Nephron (organoid): Measurements from ENCODE around the gene GNB5.
"Not testable (repeated sequence)": the region's sequence is repeated elsewhere in the genome, so short reads cannot be mapped to it uniquely, and the experiment has no call there.

ENCODE experiments used
- H3K27ac Mint-ChIP-seq, 3 experiments: 2 replicates each; pipeline ENCODE4 v1.8.0; 2020; ENCODE audit warnings: mixed read lengths in 3 of 3, mild to moderate bottlenecking in 2 of 3, moderate library complexity in 1 of 3
- H3K27me3 Mint-ChIP-seq: 2 replicates; pipeline ENCODE4 v1.8.0; 2021; ENCODE audit warnings: low read depth, mild to moderate bottlenecking, moderate library complexity, mixed read lengths
- H3K36me3 Mint-ChIP-seq: 2 replicates; pipeline ENCODE4 v1.8.0; 2020; ENCODE audit warnings: low read depth, mixed read lengths
- H3K4me1 Mint-ChIP-seq: 2 replicates; pipeline ENCODE4 v1.8.0; 2020; ENCODE audit warnings: mixed read lengths
- H3K4me3 Mint-ChIP-seq, 3 experiments: 2 replicates each; pipeline ENCODE4 v1.8.0; 2020; ENCODE audit warnings: mild to moderate bottlenecking in 3 of 3, mixed read lengths in 3 of 3, moderate library complexity in 2 of 3
- H3K9me3 Mint-ChIP-seq: 2 replicates; pipeline ENCODE4 v1.8.0; 2020; ENCODE audit warnings: mixed read lengths
- TF ChIP-seq, protein P1 (sequence below), 3 experiments: fragments of 200-600 bp; sonication (generic); IDR thresholded peaks; one replicate each; pipeline ENCODE4 v1.5.0; 2021; ENCODE audit warnings: antibody characterized with exemption in 3 of 3; ENCODE audit not compliant: unreplicated experiment in 3 of 3

Gene GNB5

GRCh38 chr15:52172869-52173268 is 18.3 kb downstream of the GNB5 start:
- peaks cover 4% of the 10 kb centered on the region for H3K27me3 Mint-ChIP-seq
- peaks cover 8% of the 10 kb centered on the region for H3K9me3 Mint-ChIP-seq
- no peaks in the 10 kb centered on the region for H3K36me3 Mint-ChIP-seq
- TF ChIP-seq, protein P1, sequence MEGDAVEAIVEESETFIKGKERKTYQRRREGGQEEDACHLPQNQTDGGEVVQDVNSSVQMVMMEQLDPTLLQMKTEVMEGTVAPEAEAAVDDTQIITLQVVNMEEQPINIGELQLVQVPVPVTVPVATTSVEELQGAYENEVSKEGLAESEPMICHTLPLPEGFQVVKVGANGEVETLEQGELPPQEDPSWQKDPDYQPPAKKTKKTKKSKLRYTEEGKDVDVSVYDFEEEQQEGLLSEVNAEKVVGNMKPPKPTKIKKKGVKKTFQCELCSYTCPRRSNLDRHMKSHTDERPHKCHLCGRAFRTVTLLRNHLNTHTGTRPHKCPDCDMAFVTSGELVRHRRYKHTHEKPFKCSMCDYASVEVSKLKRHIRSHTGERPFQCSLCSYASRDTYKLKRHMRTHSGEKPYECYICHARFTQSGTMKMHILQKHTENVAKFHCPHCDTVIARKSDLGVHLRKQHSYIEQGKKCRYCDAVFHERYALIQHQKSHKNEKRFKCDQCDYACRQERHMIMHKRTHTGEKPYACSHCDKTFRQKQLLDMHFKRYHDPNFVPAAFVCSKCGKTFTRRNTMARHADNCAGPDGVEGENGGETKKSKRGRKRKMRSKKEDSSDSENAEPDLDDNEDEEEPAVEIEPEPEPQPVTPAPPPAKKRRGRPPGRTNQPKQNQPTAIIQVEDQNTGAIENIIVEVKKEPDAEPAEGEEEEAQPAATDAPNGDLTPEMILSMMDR (IDR thresholded peaks at IDR 0.05; ENCODE audit: unreplicated experiment in 3 of 3), result no peak
- H3K27ac Mint-ChIP-seq, result no peak overlapping the region
- H3K4me1 Mint-ChIP-seq, result peaks cover 5% of the 10 kb centered on the region
- no peak overlapping the region for H3K4me3 Mint-ChIP-seq

GRCh38 chr15:52171807-52172206 is 19.4 kb downstream of the GNB5 start:
- H3K27me3 Mint-ChIP-seq, result no peaks in the 10 kb centered on the region
- TF ChIP-seq, protein P1 (IDR thresholded peaks at IDR 0.05; ENCODE audit: unreplicated experiment in 3 of 3), result no peak
- no peak overlapping the region for H3K4me3 Mint-ChIP-seq
- no peak overlapping the region for H3K27ac Mint-ChIP-seq
- peaks cover 5% of the 10 kb centered on the region for H3K4me1 Mint-ChIP-seq
- H3K36me3 Mint-ChIP-seq, result no peaks in the 10 kb centered on the region
- peaks cover 8% of the 10 kb centered on the region for H3K9me3 Mint-ChIP-seq

DNA sequence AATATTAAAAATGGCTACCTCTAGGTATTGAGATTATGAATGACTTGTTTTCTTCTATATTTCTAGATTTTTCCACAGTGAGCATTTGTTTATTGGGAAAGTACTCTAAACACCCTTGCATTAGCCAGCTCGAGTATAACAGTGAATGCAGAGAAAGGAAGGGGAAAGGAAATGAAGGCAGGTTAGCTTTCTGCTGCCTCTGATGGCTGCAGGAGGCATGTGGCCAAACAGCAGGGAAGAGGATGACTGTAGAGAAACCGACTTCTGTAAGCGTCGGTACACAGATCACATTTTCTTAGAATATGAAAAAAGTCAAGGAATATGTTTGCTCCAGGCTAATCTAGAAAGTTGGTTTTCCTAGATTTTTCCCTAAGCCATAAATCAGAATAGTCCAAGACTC is 19.8 kb downstream of the GNB5 start:
- H3K27ac Mint-ChIP-seq, result no peak overlapping the region
- TF ChIP-seq, protein P1 (IDR thresholded peaks at IDR 0.05; ENCODE audit: unreplicated experiment in 3 of 3), result no peak
- peaks cover 8% of the 10 kb centered on the region for H3K9me3 Mint-ChIP-seq
- H3K27me3 Mint-ChIP-seq, result no peaks in the 10 kb centered on the region
- peaks cover 5% of the 10 kb centered on the region for H3K4me1 Mint-ChIP-seq
- H3K4me3 Mint-ChIP-seq, result no peak overlapping the region
- no peaks in the 10 kb centered on the region for H3K36me3 Mint-ChIP-seq

DNA sequence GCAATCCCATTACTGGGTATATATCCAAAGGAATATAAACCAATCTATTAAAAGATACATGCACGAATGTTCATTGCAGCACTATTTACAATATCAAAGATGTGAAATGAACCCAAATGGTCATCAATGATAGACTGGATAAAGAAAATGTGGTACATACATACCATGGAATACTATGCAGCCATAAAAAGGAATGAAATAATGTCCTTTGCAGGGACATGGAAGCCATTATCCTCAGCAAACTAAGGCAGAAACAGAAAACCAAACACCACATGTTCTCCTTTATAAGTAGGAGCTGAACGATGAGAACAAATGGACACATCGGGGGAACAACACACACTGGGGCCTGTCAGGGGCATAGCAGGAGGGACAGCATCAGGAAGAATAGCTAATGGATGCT is 21.0 kb downstream of the GNB5 start:
- H3K27me3 Mint-ChIP-seq, H3K27ac Mint-ChIP-seq, H3K9me3 Mint-ChIP-seq, H3K4me3 Mint-ChIP-seq, H3K4me1 Mint-ChIP-seq, H3K36me3 Mint-ChIP-seq: not testable (repeated sequence)

- H3K27me3 Mint-ChIP-seq, H3K4me1 Mint-ChIP-seq, H3K4me3 Mint-ChIP-seq, H3K27ac Mint-ChIP-seq, H3K36me3 Mint-ChIP-seq, H3K9me3 Mint-ChIP-seq: not testable (repeated sequence)
Measured at GRCh38 chr15:52165494-52166131, 25.6 kb downstream of the GNB5 start.

- Mint-ChIP-seq H3K36me3 (peaks cover 4% of the 10 kb centered on the region), H3K27me3 (no peaks in the 10 kb centered on the region), H3K4me1 (no peaks in the 10 kb centered on the region), H3K27ac (no peak overlapping the region), H3K9me3 (peaks cover 7% of the 10 kb centered on the region), H3K4me3 (no peak overlapping the region)
- TF ChIP-seq, protein P1 (IDR thresholded peaks at IDR 0.05; ENCODE audit: unreplicated experiment in 3 of 3), result no peak
Measured at GRCh38 chr15:52164631-52165265, 26.4 kb downstream of the GNB5 start.
